Hindlimb muscle (tissue), 1 donor: ENCODE data around the gene CYFIP2. TPM values are rescaled to one million over a fixed set of nuclear protein-coding genes. Genes with fewer than 3 reads are reported as not detected.
"Not testable (repeated sequence)": the region's sequence is repeated elsewhere in the genome, so short reads cannot be mapped to it uniquely, and the experiment has no call there.

Experiments
- DNase-seq: peaks from one replicate; pipeline ENCODE4 v3.0.0-alpha.2; 2013
- polyA plus RNA-seq: library from polyadenylated mRNA; unstranded; fragments of 120-200 nt; gene quantifications from one replicate; pipeline ENCODE4 v1.2.1, GENCODE V29; 2013; ENCODE audit not compliant: insufficient read length

Gene CYFIP2
- polyA plus RNA-seq, 1 donor = 5.7 TPM

GRCh38 chr5:157390551-157391297, 124.8 kb downstream of the CYFIP2 start:
- DNase-seq = no peak

DNA sequence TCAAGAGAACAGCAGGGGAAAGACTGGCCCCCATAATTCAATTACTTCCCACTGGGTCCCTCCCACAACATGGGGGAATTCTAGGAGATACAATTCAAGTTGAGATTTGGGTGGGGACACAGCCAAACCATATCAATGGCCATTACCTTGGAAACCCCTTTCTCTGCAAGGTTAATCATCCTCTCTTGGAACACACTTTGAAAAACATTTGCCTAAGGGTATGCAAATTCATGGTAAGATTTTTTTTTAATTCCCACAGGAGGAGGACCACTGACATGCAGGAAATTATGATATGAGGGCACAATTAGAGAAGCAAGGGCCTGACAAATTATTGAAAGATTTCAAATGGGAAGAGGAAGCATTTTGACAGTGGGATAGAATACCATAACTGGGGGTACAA, 132.4 kb downstream of the CYFIP2 start:
- DNase-seq = no peak

GRCh38 chr5:157400741-157401495, 135.0 kb downstream of the CYFIP2 start:
- no peak for DNase-seq

DNA sequence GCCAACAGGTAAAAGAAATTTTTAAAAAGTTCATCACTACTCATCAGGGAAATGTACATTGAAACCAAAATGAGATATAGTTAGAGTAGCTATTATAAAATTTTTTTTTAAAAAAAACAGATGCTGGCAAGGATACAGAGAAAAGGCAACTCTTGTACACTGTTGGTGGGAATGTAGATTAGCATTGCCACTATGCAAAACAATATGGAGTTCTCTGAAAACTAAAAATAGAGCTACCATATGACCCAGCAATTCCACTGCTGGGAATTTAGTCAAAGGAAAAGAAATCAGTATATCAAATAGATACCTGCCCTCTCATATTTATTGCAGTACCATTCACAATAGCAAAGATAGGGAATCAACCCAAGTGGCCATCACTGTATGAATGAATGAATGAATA, 149.9 kb downstream of the CYFIP2 start:
- DNase-seq = no peak

- DNase-seq = not testable (repeated sequence)
Measured at GRCh38 chr5:157419521-157419920, 153.6 kb downstream of the CYFIP2 start.

DNA sequence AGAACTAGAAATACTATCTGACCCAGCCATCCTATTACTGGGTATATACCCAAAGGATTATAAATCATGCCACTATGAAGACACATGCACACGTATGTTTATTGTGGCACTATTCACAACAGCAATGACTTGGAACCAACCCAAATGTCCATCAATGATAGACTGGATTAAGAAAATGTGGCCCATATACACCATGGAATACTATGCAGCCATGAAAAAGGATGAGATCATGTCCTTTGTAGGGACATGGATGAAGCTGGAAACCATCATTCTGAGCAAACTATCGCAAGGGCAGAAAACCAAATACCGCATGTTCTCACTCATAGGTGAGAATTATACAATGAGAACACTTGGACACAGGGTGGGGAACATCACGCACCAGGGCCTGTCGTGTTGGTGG, 164.0 kb downstream of the CYFIP2 start:
- not testable (repeated sequence) for DNase-seq

- peak; percentile 53 for DNase-seq
Measured at GRCh38 chr5:157431544-157432200, 165.7 kb downstream of the CYFIP2 start.

- no peak for DNase-seq
Measured at GRCh38 chr5:157434096-157434495, 168.2 kb downstream of the CYFIP2 start.

- peak; percentile 74 for DNase-seq
Measured at GRCh38 chr5:157443041-157443549, 177.2 kb downstream of the CYFIP2 start.

GRCh38 chr5:157444224-157444623, 178.3 kb downstream of the CYFIP2 start:
- DNase-seq = no peak

Other genes starting within 250 kb of the CYFIP2 start
- gene HAVCR1, start 207.0 kb upstream of the CYFIP2 start, polyA plus RNA-seq = not detected
- 4.1 TPM for gene HAVCR2, start 157.1 kb upstream of the CYFIP2 start, polyA plus RNA-seq
- gene MED7, start 123.3 kb upstream of the CYFIP2 start, polyA plus RNA-seq = 12.1 TPM
- gene GARIN3, start 99.9 kb upstream of the CYFIP2 start, polyA plus RNA-seq = not detected
- 0.31 TPM for gene ITK, start 85.3 kb upstream of the CYFIP2 start, polyA plus RNA-seq
- 0.22 TPM for gene NIPAL4, start 194.1 kb downstream of the CYFIP2 start, polyA plus RNA-seq